Duodenal mucosa (tissue), 2 donors: ENCODE data around the gene PCCA.

Experiments
- H3K27ac ChIP-seq: one replicate; pipeline ENCODE4 v1.7.0; 2013; ENCODE audit warnings: low read depth, low read length
- H3K27me3 ChIP-seq, 2 donors: one replicate each; pipeline ENCODE4 v1.7.0; 2013; ENCODE audit warnings: low read length in 2 of 2, control low read depth in 1 of 2; ENCODE audit not compliant: insufficient read depth in 2 of 2, control insufficient read depth in 1 of 2
- H3K36me3 ChIP-seq, 2 donors: one replicate each; pipeline ENCODE4 v1.7.0; 2013; ENCODE audit warnings: low read length in 2 of 2, control low read depth in 1 of 2; ENCODE audit not compliant: insufficient read depth in 2 of 2, control insufficient read depth in 1 of 2
- H3K4me1 ChIP-seq, 2 donors: one replicate each; pipeline ENCODE4 v1.7.0; 2013; ENCODE audit warnings: low read length in 2 of 2, control low read depth in 1 of 2; ENCODE audit not compliant: insufficient read depth in 2 of 2, control insufficient read depth in 1 of 2
- H3K4me3 ChIP-seq, 2 donors: one replicate each; pipeline ENCODE4 v1.7.0; 2013; ENCODE audit warnings: low read length in 2 of 2, low read depth in 1 of 2
- H3K9ac ChIP-seq, 2 donors: one replicate each; pipeline ENCODE4 v1.7.0; 2013; ENCODE audit warnings: low read length in 2 of 2, low read depth in 1 of 2
- H3K9me3 ChIP-seq, 2 donors: one replicate each; pipeline ENCODE4 v1.7.0; 2013; ENCODE audit warnings: low read length in 2 of 2, control low read depth in 1 of 2; ENCODE audit not compliant: control insufficient read depth in 1 of 2

Gene PCCA

GRCh38 chr13:100356889-100357288 is 268.0 kb downstream of the PCCA start:
- H3K4me3 ChIP-seq = no peak overlapping the region
- no peaks in the 10 kb centered on the region for H3K27me3 ChIP-seq
- no peaks in the 10 kb centered on the region for H3K9me3 ChIP-seq
- H3K27ac ChIP-seq = no peak overlapping the region
- no peaks in the 10 kb centered on the region for H3K36me3 ChIP-seq
- H3K9ac ChIP-seq = no peak overlapping the region
- H3K4me1 ChIP-seq = no peaks in the 10 kb centered on the region

DNA sequence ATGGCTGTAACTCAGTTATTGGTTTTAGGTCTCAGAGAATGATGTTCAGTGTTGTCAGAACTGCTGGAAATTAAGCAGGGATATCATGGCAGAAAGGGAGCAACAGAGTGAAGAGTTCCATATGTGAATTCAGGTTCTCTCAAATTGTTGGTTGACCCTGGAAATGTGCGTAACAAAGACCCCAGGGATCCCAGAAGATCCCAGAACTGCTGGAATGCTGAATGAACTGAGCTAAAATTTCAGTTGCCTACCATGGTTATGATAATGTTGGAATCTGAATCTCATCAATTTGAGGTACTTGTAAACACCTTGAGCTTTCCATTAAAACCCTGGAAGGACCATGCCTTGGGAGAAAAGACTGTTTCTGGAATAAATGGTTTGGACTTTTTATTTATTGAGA is 268.9 kb downstream of the PCCA start:
- Histone ChIP-seq H3K4me3 (no peak overlapping the region), H3K27ac (no peak overlapping the region), H3K4me1 (no peaks in the 10 kb centered on the region), H3K36me3 (no peaks in the 10 kb centered on the region), H3K9ac (no peak overlapping the region), H3K9me3 (no peaks in the 10 kb centered on the region), H3K27me3 (no peaks in the 10 kb centered on the region)

DNA sequence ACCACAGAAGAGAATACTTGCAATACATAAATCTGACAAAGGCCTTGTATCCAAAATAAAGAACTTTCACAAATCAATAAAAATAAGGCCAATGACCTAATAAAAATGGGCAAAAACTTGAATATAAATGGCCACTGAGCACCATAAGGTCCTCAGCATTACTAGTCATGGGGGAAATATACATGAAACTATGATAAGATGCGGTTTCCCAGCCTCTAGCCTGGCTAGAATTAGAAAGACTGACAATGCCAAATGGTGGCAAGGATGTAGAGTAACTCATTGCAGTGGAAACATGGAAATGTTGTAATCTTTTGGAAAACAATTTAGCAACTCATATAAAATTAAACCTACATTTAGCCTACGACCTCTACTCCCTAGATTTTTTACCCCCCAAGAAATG is 272.6 kb downstream of the PCCA start:
- Histone ChIP-seq H3K36me3 (no peaks in the 10 kb centered on the region), H3K27ac (no peak overlapping the region), H3K9me3 (no peaks in the 10 kb centered on the region), H3K4me1 (no peaks in the 10 kb centered on the region), H3K4me3 (no peak overlapping the region), H3K9ac (no peak overlapping the region), H3K27me3 (no peaks in the 10 kb centered on the region)

DNA sequence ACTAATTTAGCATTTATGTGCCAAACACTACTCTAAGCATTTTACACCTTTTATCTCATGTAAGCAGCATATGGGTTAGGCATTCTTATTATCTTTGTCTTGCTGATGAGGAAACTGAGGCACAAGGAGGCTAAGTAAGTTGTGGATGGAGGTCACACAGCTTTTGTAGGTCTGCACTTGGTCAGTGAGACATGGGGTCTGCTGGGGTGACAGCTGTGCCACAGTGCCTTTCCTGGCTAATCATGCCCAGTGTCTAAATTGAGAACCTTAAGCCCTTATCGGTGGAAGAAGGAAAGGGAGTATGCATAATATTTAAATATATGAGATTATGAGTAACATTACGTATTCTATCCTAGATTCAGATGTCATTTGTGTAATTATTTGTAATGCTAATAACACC is 273.5 kb downstream of the PCCA start:
- Histone ChIP-seq H3K9me3 (no peaks in the 10 kb centered on the region), H3K4me1 (no peaks in the 10 kb centered on the region), H3K27ac (no peak overlapping the region), H3K36me3 (no peaks in the 10 kb centered on the region), H3K27me3 (no peaks in the 10 kb centered on the region), H3K4me3 (no peak overlapping the region), H3K9ac (no peak overlapping the region)

DNA sequence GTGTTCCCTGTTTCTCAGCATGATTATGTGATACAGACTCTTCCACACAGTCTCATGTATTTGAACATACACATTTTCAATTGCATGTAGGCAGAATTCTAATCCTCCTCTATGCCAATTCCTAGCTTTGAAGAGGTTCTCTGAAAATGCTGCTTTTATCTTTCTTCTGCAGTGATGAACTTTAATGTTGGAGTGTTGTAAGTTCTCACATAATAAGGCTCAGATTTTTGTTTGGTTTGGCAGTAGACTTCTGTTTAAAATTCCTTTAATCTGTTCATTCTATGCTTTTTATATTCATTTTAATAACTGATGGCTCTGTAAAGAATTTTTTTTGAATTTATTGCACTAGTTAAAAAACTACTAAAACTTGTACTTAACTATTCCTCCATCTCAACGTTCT is 273.9 kb downstream of the PCCA start:
- H3K4me1 ChIP-seq = no peaks in the 10 kb centered on the region
- no peak overlapping the region for H3K4me3 ChIP-seq
- no peak overlapping the region for H3K27ac ChIP-seq
- no peaks in the 10 kb centered on the region for H3K27me3 ChIP-seq
- H3K36me3 ChIP-seq = no peaks in the 10 kb centered on the region
- no peaks in the 10 kb centered on the region for H3K9me3 ChIP-seq
- no peak overlapping the region for H3K9ac ChIP-seq

DNA sequence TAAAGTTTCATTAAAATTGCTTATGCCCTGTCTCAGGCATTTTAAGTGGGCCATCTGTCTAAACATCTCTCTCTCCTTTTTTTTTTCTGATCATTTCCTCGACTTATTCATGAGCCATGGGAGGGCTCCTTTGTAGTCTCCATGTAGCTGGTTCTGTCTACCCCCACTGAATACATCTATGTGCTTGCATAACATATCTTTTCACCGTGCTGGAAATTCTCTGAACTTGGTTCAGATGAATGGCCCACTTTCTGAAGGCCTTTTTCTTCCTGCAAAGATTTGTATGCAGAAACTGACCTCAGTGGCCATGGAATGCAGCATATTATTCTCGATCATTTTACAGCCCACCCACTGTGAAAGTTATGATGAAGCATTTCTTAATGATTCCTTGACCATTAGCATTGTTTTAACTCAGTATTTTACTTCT is 274.4 kb downstream of the PCCA start:
- Histone ChIP-seq H3K27me3 (no peaks in the 10 kb centered on the region), H3K4me3 (no peak overlapping the region), H3K9ac (no peak overlapping the region), H3K27ac (no peak overlapping the region), H3K36me3 (no peaks in the 10 kb centered on the region), H3K9me3 (no peaks in the 10 kb centered on the region), H3K4me1 (no peaks in the 10 kb centered on the region)

GRCh38 chr13:100363874-100364273 is 275.0 kb downstream of the PCCA start:
- Histone ChIP-seq H3K4me1 (no peaks in the 10 kb centered on the region), H3K9me3 (no peaks in the 10 kb centered on the region)

GRCh38 chr13:100364591-100364990 is 275.7 kb downstream of the PCCA start:
- no peaks in the 10 kb centered on the region for H3K27me3 ChIP-seq

More at GRCh38 chr13:100363874-100364273, 275.0 kb downstream of the PCCA start:
- H3K36me3 ChIP-seq = no peaks in the 10 kb centered on the region
- H3K4me3 ChIP-seq = no peak overlapping the region
- no peaks in the 10 kb centered on the region for H3K27me3 ChIP-seq
- H3K9ac ChIP-seq = no peak overlapping the region
- H3K27ac ChIP-seq = no peak overlapping the region

GRCh38 chr13:100365680-100366079 is 276.8 kb downstream of the PCCA start:
- Histone ChIP-seq H3K4me3 (no peak overlapping the region), H3K9ac (no peak overlapping the region), H3K4me1 (no peaks in the 10 kb centered on the region), H3K27ac (no peak overlapping the region), H3K27me3 (no peaks in the 10 kb centered on the region), H3K9me3 (no peaks in the 10 kb centered on the region), H3K36me3 (no peaks in the 10 kb centered on the region)

More at GRCh38 chr13:100364591-100364990, 275.7 kb downstream of the PCCA start:
- Histone ChIP-seq H3K9me3 (no peaks in the 10 kb centered on the region), H3K9ac (no peak overlapping the region), H3K4me3 (no peak overlapping the region), H3K36me3 (no peaks in the 10 kb centered on the region), H3K27ac (no peak overlapping the region), H3K4me1 (no peaks in the 10 kb centered on the region)

DNA sequence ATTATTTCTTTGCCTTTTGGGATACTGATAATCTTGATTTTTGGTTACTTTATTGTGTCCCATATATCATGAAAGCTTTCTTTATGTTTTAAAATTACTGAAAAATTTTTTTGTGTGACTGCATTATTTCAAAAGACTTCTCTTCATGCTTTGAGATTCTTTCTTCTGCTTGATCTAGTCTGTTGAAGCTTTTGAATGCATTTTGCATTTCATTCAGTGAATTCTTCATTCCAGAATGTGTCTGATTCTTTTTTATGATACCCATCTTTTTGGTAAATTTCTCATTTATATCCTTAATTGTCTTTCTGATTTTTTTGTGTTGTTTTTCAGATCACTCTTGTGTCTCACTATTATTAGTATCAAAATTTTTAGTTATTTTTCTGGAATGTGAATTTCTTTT is 289.6 kb downstream of the PCCA start:
- H3K4me1 ChIP-seq = no peaks in the 10 kb centered on the region
- peaks cover 9 to 22% of the 10 kb centered on the region in 2 donors for H3K9me3 ChIP-seq

More for the DNA sequence above, 289.6 kb downstream of the PCCA start:
- Histone ChIP-seq H3K36me3 (peaks cover 3 to 9% of the 10 kb centered on the region in 2 donors), H3K4me3 (no peak overlapping the region), H3K27ac (no peak overlapping the region), H3K9ac (no peak overlapping the region), H3K27me3 (no peaks in the 10 kb centered on the region)
